NCI-H2029 (cell line): Measurements from ENCODE around the gene PON2.
"Not testable (repeated sequence)": the region's sequence is repeated elsewhere in the genome, so short reads cannot be mapped to it uniquely, and the experiment has no call there.

Experiments used
- DNase-seq: peaks from one replicate; lab custom pipeline; 2025; lab: John Stamatoyannopoulos, UW

Gene PON2

GRCh38 chr7:95405208-95405607 is 29.6 kb downstream of the PON2 start:
- no peak for DNase-seq

- DNase-seq = peak; percentile 57
Observed at GRCh38 chr7:95404316-95404865, 30.4 kb downstream of the PON2 start.

- DNase-seq = no peak
Observed at GRCh38 chr7:95398155-95398940, 36.5 kb downstream of the PON2 start.

DNA sequence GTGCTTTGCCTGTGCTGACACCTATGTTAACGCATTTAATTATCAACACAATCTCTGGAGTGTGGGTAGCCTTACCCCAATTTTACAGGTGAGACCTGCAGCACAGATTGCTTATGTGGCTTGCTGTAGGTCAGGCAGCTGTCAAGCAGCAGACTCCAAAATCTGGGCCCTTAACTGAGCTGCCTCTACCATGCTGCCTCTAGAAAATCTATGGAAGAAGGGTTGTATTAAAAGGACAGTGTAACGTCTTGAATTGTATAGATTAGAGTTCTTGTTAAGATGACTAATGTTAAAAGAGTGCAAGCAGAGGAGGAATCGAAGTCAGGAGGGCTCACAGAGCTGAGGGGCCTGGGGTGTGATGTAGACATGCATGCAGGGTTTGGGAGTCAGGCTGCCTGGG is 37.4 kb downstream of the PON2 start:
- no peak for DNase-seq

DNA sequence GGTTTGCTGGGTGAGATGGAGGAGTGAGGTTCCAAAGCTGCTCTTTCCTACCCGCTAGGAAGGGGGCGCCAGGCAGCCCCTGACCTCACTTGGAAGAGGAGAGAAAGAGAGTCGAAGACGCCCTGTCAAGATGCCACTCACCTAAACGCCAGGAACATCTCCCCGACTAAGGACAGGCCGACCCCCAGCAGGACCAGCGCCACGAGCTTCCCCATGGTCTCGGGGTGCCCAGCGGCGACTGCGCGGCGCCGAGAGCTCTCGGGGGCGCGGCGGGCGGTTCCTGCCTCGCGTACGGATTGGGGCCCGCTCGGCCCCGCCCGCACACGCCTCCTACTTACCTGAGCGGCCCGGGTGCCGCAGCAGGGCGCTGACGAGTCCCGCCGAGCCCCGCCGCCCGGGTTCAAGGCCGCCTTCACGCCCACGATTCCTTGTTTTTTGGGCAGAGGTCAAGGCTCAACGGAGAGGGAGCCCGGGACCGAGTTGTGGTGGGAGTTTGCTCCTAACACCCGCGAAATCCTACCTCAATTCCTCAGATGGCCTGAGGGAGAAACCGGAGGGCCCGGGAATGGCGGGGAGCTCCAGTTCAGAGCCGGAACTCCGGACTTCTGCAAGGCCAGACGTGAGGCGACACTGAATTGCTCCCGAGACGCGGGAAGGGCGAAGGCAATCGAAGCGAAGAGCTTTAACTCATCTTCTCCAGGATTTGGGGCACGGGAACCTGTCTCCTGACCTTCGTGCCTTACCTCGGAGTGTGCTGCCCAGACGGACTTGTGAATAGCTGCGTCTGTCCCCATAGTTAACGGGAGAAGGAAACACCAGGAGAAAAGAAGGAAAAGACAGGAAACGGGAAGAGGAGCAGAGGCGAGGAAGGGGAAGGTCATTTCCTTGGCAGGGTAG is 38.4 kb downstream of the PON2 start, which contains the start of gene PON3:
TSS of gene PON3 (minus strand) at position 240 of the 897 bp plus-strand sequence. CDS start at position 215, 25 bp downstream.
- no peak for DNase-seq

DNA sequence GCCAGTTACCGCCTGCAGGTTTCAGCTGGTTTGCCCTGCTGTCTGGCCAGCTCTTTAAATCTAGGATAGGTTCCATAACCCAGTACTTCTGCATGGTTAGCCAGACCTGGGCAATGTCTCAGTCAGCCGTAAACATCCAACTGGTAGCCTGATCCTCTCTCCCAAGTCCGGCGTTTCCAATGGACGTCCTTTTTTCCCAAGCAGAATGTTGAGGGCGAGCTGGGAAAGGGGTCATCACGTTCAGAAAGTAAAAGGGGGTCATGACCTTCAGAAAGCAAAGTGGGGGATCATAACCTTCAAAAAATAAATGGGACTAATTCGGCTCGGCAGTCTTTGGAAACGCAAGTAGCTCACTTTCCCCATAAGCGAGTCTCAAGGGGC is 39.1 kb downstream of the PON2 start:
- DNase-seq = no peak

- no peak for DNase-seq
Observed at GRCh38 chr7:95394370-95394769, 40.5 kb downstream of the PON2 start.

- DNase-seq = no peak
Observed at GRCh38 chr7:95391761-95392160, 43.1 kb downstream of the PON2 start.

DNA sequence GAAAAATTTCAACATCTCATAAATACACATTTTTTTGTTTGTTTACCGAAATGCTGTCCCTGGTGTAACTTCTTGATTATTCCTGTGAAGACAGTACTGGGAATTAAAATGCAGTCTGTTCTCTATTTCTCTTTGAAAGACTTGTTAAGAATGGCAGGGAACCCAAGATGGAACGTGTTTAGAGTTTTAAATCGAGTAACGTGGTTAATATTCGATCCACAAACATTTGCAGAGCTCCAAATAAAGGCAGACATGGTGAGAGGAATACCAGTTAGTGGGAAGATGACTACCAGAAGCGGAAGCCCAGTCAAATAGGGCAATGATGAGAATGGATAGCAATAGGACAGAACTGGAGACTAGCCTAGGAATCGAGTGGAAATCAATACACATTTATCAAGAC is 45.3 kb downstream of the PON2 start:
- no peak for DNase-seq

DNA sequence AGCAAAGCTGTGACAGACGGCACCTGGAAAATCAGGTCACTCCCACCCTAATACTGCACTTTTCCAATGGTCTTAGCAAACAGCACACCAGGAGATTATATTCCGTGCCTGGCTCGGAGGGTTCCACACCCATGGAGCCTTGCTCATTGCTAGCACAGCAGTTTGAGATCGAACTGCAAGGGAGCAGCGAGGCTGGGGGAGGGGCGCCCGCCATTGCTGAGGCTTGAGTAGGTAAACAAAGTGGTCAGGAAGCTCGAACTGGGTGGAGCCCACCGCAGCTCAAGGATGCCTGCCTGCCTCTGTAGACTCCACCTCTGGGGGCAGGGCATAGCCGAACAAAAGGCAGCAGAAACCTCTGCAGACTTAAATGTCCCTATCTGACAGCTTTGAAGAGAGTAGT is 55.4 kb downstream of the PON2 start:
- DNase-seq = not testable (repeated sequence)

- no peak for DNase-seq
Observed at GRCh38 chr7:95376632-95377400, 58.0 kb downstream of the PON2 start.

DNA sequence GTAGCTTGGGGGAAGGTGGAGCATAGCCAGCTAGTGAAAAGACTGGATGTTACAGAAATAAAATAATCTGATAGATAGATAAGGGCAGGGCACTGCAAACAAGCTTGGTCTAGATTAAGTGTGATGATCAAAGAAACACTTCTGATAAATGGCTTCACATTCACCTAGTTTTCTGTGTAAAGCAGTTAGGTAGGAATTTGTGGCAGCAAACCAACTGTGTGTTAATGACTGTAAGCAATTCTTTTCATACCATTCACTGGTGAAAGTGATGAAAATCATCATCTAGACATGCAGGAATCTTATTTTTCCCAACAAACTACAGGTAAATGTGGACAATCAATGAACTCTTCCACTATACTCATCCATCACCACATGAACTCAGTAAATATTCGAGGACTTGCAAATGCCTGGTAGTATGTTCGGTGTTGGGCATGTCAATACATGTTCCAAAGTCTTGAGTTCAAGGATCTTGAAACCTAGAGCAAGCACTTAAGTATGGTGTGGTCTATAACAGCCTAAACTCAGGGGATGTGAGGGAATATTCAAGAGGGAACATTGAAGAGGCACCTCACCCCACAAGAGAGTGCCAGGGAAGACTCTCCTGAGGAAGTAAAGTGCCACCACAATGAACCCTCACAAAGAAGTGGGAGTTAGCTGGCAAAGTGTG is 59.1 kb downstream of the PON2 start:
- DNase-seq = no peak

- DNase-seq = no peak
Observed at GRCh38 chr7:95373323-95373722, 61.5 kb downstream of the PON2 start.

GRCh38 chr7:95368235-95368634 is 66.6 kb downstream of the PON2 start:
- DNase-seq = no peak

- peak; percentile 62 for DNase-seq
Observed at GRCh38 chr7:95367606-95368005, 67.2 kb downstream of the PON2 start.

- DNase-seq = no peak
Observed at GRCh38 chr7:95365151-95365550, 69.7 kb downstream of the PON2 start.

DNA sequence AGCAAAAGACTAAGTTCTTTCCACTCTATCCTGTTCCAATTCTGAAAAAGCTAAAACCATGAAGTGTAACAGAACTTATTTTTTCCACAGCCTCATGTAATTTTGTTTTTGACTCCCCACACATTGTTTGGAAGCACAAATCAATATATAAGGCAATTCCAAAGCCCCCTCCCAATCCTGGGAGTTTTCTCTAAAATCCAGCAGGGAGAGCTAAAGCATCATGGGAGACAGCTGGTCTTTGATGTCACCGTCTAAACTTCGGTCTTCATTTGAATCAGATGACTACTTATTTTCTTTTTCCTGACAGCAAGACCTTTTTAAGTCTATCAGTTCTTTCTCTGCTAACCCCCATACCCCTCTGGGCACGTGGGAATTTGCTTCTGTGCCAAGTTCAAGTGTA is 77.2 kb downstream of the PON2 start:
- DNase-seq = no peak
